Non-pigmented ciliary epithelial cell (primary cell): ENCODE data around the gene BNIP5.

Experiments used
- DNase-seq: peaks from one replicate; pipeline ENCODE4 v3.0.0-alpha.2; 2010; ENCODE audit warnings: low read depth

The BNIP5 gene

GRCh38 chr6:36320475-36320874 is 16.2 kb downstream of the BNIP5 start:
- DNase-seq: no peak

GRCh38 chr6:36319821-36320220 is 16.9 kb downstream of the BNIP5 start:
- no peak for DNase-seq

GRCh38 chr6:36319436-36319762 is 17.3 kb downstream of the BNIP5 start:
- no peak for DNase-seq

- no peak for DNase-seq
Observed at GRCh38 chr6:36318690-36319435, 17.8 kb downstream of the BNIP5 start.

- DNase-seq: no peak
Observed at GRCh38 chr6:36317623-36318022, 19.1 kb downstream of the BNIP5 start.

- DNase-seq: no peak
Observed at GRCh38 chr6:36315921-36316320, 20.8 kb downstream of the BNIP5 start.

- no peak for DNase-seq
Observed at GRCh38 chr6:36314221-36315014, 22.3 kb downstream of the BNIP5 start.

GRCh38 chr6:36313649-36313936 is 23.1 kb downstream of the BNIP5 start:
- DNase-seq: no peak

GRCh38 chr6:36312854-36313648 is 23.6 kb downstream of the BNIP5 start:
- no peak for DNase-seq

GRCh38 chr6:36309900-36310299 is 26.8 kb downstream of the BNIP5 start:
- DNase-seq: no peak

- no peak for DNase-seq
Observed at GRCh38 chr6:36309203-36309602, 27.5 kb downstream of the BNIP5 start.

- DNase-seq: no peak
Observed at GRCh38 chr6:36308514-36308913, 28.2 kb downstream of the BNIP5 start.

GRCh38 chr6:36306375-36306774 is 30.3 kb downstream of the BNIP5 start:
- DNase-seq: no peak

GRCh38 chr6:36305885-36306284 is 30.8 kb downstream of the BNIP5 start:
- no peak for DNase-seq

GRCh38 chr6:36302227-36302976 is 34.3 kb downstream of the BNIP5 start:
- DNase-seq: peak; percentile 62

- no peak for DNase-seq
Observed at GRCh38 chr6:36301781-36302180, 34.9 kb downstream of the BNIP5 start.

- DNase-seq: no peak
Observed at GRCh38 chr6:36301085-36301658, 35.5 kb downstream of the BNIP5 start.

- no peak for DNase-seq
Observed at GRCh38 chr6:36298027-36298426, 38.7 kb downstream of the BNIP5 start.

GRCh38 chr6:36297511-36297910 is 39.2 kb downstream of the BNIP5 start:
- no peak for DNase-seq

GRCh38 chr6:36297051-36297450 is 39.6 kb downstream of the BNIP5 start:
- no peak for DNase-seq

- DNase-seq: no peak
Observed at GRCh38 chr6:36296240-36296639, 40.4 kb downstream of the BNIP5 start.

- no peak for DNase-seq
Observed at GRCh38 chr6:36292170-36292569, 44.5 kb downstream of the BNIP5 start.
